Left colon (tissue), 2 donors: Measurements from ENCODE around the gene SLC8A3. TPM values are rescaled to one million over a fixed set of nuclear protein-coding genes. Genes with fewer than 3 reads are reported as not detected.
A peak's percentile ranks its signal among the peaks of the same experiment; 100 is the strongest.

ENCODE experiments used
- ATAC-seq: fragments of 200-7000 bp; cut with Tn5 transposase; one replicate; pipeline ENCODE4 v1.9.1; 2020; ENCODE audit warnings: mild to moderate bottlenecking, moderate library complexity
- DNase-seq, 2 donors: peaks; one replicate each; pipeline ENCODE4 v3.0.0-alpha.2; 2020
- intact Hi-C, 2 donors: fragments of 100-400 bp; cut with DNase I in 1 of 2; cut with micrococcal nuclease in 1 of 2; formaldehyde crosslinking; loops; one replicate each; pipeline versions ENCODE4 v1.11.2 to v1.14.0; 2022; cut with DNase I, micrococcal nuclease
- total RNA-seq, 2 donors: library from RNA; stranded (reverse); fragmentation: NEBNext Ultra II Directional; extraction: Animal tissue kit (Norgen Biotek cat#: 25700); gene quantifications; one replicate each; pipeline ENCODE4 v1.2.1, GENCODE V29; 2021
- donor health status: DM: no; HTN: no; CAD: no.
- donor health status: DM: yes; HTN: yes; CAD: no.

SLC8A3 gene
- total RNA-seq, 2 donors from 2014 or later: 0.46 to 0.59 TPM

DNA sequence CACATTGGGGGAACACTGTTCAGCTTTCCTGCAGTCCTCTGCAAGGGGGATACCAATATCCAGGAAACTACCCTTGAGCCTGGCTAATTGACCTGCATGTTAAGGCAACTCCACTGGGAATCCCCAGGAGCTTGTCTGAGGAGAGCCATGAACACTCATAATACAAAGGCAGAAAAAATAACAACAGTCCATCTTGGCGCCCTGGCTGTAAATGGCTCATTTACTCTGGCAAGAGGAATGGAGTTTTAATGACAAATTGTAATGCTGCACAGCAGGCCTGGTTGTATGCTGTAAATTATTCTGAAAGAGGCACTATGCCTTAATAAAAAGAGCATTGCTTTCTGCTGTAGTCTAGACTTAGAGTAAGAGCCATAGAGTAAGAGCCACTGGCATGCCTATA is 58.3 kb downstream of the SLC8A3 start:
- intact Hi-C loops: no loop called here
- DNase-seq (no peak), ATAC-seq (no peak)

DNA sequence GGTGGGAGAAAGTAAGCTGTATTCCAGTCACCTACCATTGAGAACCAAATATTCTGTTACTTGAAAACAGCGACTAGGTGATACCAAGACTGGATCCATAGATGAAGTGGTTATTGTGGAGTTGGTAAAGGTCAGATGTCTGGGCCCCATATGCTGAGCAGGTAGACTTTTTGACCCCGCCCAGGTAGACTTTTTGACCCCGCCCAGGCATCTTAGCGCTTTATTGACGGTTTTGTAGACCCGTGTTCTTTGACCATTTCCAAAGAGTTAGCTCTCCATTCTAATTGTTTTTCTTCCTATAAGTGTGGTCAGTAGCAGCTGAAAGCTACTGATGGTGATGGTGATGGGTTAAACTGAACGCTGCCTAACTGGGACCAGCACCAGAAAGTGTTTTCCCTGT is 61.6 kb downstream of the SLC8A3 start:
- DNase-seq (no peak), ATAC-seq (no peak)
- intact Hi-C loops: no loop called here

DNA sequence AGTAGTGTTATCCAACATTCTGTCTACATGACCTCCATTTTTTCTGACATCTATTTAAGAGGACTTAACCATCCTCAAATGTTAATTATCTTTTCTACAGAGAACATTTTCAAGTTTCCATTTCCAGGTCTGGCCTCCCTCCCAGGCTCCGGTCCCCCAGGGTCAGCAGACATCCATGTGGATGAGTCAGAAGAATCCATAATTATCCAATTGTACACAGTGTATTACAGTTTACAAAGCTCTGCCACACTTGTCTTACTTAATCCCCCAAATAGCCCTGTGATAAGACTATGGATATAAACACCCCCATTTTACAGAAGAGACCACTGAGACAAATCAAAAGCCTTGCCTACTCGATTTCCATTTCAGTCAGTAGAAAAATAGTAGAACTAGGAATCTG is 65.0 kb downstream of the SLC8A3 start:
- ATAC-seq: no peak
- intact Hi-C loops: no loop called here
- no peak for DNase-seq

DNA sequence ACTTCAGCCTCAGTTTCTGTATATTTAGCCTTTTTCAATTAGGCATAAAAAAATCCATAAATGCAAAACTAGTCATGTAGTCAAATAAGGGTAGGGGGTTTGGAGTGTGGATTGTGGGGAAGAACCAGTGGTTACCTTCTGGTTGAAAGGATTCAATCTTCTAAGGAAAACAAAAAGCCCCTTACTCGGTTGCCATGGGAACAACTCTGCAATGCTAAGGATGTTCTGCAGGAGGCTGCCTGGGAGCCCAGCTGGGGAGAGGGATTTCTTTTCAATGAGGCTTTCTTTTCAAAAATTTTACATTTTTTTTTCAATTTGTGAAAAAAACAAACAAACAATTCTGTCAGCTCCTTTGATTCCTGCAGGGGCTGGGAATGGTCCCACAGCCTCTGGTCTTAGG is 67.2 kb downstream of the SLC8A3 start:
- intact Hi-C loops: no loop called here
- no peak for DNase-seq

DNA sequence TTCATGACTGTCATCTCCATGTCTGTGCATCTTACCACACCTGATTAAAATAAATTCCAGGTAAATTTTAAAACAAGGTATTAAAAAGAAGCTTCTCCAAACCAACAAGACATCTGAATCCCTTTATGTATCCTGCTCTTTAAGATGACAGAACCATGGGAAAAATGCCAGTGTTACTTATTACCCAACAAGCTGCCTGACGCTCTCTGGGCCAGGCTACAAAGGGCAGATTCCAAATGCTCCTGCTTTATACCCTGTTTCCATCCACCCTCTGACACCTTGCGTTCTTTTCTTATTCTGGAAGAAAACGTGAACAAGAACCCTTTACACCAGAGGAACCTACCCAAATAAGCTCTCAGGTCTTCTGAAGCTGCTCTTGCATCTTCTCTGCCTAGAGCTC is 70.7 kb downstream of the SLC8A3 start:
- intact Hi-C loops: no loop called here
- ATAC-seq (no peak), DNase-seq (no peak)

More for the DNA sequence above, 67.2 kb downstream of the SLC8A3 start:
- no peak for ATAC-seq

DNA sequence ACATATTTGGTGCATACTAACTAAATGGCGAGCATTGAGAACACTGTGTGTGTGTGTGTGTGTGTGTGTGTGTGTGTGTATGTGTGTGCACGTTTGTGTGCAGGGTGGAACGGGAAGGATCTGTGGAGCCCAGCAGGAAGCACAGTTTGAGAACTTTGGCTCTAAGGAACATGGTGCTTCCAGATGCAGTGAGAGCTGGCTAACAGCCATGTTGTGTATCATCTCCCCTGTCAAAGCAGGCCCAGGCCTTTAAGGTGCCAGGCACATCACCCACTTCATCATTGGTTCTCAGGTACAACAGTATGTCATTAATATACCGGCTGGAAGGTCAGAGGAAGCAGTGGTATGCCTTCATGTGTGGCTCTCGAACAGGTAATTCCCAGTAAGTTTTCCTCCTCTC is 72.5 kb downstream of the SLC8A3 start:
- no peak for ATAC-seq
- intact Hi-C loops: no loop called here

DNA sequence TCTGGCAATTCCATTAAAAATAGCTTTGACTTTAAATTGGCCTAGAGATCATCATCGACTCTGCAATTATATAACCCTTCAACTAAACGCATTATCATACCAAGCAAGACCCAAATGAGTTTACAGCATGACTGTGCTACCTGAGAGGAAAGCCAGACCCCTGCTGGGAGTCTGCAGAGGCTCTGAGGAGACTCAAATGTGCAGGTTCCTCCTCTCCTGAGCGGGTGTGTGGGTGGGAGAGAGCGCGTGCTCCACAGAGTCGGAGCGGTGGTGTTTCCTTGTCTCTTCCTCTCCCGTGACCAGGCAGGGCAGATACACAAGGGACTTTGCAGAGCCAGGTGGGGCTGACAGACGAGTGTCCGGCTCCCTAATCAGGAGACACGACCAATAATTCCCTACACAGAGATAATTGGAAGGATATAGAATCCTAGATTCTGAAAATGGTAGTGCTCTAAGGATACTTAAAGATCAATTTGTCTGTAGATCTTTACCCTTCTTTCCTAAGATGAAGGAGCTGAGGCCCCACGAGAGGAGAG is 74.1 kb downstream of the SLC8A3 start:
- intact Hi-C loops: no loop called here
- no peak for ATAC-seq
- no peak for DNase-seq

More for the DNA sequence above, 72.5 kb downstream of the SLC8A3 start:
- no peak for DNase-seq

DNA sequence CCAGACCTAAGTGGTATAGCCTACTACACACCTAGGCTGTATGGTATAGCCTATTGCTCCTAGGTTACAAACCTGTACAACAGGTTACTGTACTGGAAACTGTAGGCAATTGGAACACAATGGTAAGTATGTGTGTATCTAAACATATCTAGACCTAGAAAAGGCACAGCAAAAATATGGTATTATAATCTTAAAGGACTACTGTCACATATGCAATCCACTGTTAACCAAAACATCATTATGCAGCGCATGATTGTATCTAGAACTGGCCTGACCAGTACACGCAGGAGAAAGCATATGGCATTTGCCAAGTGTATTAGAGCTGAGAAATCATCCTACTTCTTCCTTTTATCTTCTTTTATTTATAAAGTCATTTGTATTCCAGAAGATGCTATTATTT is 75.5 kb downstream of the SLC8A3 start:
- intact Hi-C loops: no loop called here
- ATAC-seq: no peak

DNA sequence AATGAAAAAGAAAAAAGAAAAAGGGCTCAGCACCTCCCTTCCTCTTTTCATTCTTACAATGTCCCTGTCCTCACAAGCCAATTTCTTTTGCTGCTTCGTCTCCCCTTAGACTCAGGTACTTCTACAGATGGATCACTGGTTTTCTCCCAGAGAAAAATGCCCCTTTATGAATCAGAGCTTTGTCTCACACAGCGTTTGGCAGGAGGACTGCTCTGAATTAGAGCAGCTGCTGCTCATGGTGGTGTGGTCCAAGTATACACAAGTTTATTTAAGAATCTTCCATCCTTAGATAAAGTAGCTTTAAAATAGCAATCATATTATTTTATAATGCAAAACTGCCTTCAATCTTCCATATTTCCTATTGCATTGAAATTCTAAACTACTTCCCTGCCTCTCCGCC is 80.3 kb downstream of the SLC8A3 start:
- no peak for DNase-seq
- intact Hi-C loops: no loop called here
- ATAC-seq: no peak

More for the DNA sequence above, 75.5 kb downstream of the SLC8A3 start:
- DNase-seq: no peak

DNA sequence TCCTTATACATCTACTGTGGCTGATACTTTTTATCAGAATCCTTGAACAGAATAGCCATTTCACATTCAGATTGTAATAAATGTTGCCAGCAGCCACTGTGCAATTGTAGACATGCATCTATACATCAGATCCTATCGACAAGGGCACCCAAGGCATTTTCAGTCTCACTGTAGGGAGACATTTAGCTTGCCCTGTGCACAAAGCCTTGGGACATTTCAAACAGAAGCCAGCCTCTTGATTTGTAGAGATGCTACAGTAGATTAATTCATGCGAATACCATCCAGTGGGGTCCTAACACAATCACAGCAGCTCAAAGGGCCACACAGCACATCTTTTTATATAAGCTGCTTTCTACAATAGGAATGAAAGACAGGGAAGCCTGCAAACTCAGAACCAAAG is 81.4 kb downstream of the SLC8A3 start:
- ATAC-seq (no peak), DNase-seq (no peak)
- intact Hi-C loops: no loop called here

DNA sequence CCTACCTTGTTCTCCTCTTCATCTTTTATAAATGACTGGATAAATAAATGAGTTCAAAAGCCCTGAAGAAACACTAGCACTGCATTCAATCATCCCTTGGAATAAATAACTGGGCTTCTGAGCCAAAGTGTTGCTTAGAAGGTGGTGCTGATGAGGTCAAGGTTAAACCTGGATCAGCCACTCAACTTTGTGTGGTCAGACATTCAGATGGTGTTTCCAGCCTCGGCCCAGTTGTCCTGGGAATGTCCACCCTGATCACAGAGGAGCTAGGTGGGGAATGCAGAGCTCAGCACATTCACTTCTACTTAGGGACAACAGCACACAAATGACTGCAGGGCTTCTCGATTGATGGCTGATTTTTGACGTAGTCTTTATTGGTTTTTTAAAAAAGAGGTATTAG is 88.7 kb downstream of the SLC8A3 start:
- intact Hi-C loops: no loop called here
- ATAC-seq (no peak), DNase-seq (no peak)

DNA sequence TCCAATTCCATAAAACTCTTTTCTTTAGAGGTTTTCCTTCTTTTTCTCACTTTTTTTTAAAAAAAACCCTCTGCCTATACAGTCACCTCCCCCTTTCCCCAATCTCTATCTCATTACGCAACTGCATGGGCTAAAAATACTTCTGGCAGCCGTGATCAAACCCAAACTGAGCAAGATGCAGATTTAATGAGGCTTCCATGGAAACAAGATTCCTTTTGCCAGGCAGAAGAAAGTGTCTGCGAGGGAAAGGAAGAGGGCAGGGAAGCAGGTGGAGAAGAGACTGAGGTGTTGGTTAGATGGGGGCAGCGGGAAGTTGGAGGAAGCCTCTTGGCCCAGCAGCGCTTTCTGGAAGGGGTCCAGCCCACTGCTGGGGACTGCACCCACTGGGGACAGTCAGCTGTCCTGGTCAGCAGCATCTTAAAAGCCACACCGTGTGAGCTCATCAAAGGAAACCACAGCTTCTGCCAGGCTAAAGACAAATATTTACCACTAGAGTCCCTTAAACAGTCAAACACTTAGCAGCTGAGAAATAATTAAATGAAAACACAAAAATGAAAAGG is 90.4 kb downstream of the SLC8A3 start:
- no peak for DNase-seq
- intact Hi-C loops: no loop called here
- ATAC-seq: no peak

DNA sequence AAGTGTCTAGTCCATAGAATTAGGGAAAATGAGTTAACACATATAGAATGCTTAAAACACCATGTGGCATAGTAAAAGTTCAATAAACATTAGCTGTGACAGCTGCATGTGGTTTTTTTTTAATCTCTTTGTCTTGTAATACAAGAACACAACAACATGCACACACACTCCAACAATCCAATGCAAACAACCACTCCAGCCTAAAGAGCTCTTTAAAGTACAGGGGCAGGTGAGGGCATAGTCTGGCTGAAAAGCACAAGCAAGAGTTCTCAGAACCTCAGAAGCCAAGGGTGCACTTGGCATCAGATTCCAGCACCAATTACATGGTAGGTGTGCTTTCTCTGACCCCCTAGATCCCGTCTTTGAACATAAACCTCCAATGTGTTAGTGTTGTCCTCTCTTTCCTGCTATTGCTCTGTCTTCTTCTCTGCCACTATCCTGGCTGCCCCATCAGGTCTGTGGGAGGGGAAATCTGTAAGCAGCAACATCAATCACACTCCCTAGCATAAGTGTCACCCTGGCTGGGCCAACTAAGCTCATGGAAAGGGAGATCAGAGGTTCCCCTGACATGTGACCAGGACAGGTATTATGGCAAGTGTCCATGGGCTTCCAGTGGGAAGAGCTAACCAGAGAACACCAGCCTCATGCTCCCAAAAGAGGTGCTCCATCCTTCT is 91.0 kb downstream of the SLC8A3 start:
- no peak for DNase-seq
- intact Hi-C loops: no loop called here
- no peak for ATAC-seq

DNA sequence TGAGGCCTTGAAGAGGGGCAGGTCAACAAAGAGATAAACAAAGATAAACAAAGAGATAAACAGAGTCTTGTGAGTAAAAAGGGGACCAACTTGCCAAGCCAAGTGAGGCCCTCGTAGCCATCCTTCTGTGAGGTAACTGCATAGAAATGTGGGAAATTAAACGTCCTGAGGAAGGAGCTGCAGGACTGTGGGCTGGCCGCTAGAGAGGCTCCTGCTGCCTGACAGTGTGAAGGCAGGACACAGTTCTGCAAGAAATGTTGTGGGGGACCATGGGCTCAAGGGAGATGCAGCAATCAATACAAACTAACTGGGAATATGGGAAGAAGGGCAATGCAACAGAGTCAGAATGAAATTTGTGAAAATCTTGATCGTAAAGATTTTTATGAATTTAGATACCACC is 91.9 kb downstream of the SLC8A3 start:
- DNase-seq: no peak
- intact Hi-C loops: no loop called here
- ATAC-seq: no peak

DNA sequence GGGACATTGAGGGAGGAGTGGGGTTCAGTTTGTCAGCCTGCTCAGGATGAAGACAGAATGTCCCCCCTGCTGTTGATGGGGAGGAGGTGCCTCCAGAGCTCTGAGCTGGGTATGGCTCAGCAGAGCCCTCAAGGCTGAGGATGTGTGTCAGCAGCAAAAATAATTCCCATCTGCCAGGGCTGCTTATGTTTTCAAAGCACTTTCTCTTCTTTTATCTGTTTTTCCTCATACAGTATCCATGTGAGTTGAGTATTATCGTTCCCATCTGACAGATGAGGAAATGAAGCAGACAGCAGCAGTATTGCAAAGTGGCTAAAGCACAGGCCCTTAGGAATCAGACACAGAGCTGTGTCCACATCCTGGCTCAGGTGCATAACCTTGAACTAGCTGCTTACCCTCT is 94.1 kb downstream of the SLC8A3 start:
- intact Hi-C loops: no loop called here
- ATAC-seq: no peak
- no peak for DNase-seq

DNA sequence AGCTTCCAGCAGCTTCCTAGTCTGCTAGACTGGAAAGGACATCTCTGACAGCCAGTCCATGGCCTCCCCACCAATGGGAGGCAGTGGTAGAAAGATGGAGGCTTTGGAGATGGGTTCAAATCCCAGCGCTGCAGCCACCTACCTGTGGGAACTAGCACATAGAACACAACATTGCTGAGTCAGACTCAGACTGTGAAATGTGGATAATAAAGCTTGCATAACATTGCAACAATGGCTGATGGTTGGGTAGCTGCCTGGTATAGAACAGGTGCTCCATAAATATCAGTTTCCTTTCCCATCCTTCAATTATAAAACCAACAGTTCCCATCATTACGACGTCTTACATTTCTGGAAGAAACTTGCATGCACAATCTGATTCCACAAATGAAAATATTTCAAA is 94.6 kb downstream of the SLC8A3 start:
- DNase-seq (no peak), ATAC-seq (no peak)
- intact Hi-C loops: no loop called here

DNA sequence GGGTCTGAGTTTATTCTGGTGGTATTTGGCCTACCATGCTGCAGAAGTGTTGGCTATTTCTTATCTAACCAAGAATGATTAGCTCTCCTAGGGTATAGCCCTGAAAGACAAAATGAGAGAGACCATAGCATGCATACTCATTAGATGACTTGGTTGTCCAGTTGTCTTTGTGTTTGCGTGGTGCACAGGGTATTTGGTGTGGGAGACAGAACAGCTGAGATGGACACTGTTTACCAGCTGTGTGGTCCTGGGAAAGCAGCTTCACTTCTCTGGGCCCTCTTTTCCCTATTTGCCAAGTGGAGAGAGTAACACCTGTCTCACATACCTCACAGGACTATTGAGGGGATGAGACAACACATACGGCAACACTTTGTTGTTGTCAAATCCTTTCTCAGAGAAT is 95.6 kb downstream of the SLC8A3 start:
- ATAC-seq (no peak), DNase-seq (no peak)
- intact Hi-C loops: no loop called here

DNA sequence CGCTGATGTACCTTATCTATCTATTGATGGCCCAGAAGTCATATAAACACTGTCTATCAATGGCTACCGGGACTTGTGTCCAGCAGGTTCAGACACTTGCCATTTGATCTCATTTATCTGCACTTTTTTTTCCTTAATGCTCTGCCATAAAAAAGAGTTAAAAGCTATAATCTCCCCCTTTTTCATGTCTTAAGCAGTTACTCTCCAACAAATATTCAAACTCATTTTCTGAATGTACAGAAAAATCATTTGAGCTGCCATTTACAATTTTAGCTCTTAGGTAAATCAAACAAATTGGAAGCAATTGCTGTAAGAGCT is 101.4 kb downstream of the SLC8A3 start:
- ATAC-seq: no peak
- intact Hi-C loops: loop anchor here in 1 of 2 donors (10.0 kb wide), 1 partner anchor 227 kb away; no protein-coding TSS in a partner anchor
- no peak for DNase-seq

DNA sequence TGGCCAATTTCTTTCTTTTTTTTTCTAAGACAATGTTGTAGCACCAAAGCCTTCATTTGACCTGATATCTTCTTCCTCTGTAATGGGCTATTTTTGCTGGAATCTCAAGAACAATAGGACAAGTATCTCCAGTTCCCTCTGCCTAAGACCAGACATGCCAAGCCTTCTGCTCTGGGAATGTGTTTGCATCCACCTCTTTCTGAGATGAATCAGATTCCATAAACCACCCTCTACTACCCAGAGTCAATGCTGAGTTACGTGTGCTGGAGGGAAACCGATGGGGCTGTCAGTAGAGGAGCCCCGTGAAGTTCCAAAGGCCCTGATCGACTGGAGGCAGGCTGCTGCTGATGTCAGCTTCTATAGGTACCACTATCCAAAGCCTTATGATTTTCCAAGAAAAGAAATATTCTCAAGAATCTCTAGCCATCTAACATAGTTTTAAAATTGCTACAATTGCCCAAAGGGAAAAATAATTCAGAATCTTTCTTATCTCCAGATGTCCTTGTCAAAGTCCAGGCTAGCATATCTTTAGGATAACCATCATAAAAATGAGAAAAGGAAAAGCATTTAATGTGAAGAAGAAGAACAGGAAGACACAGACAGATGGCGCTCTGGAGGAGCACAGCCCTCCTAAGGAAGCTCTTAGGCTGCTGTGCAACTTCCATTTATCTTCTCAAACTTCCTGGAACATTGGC is 101.9 kb downstream of the SLC8A3 start:
- ATAC-seq (peak; percentile 78), DNase-seq (peak in 1 of 2 donors; percentile 46)
- intact Hi-C loops: loop anchor here in 1 of 2 donors (10.0 kb wide), 1 partner anchor 228 kb away; no protein-coding TSS in a partner anchor

DNA sequence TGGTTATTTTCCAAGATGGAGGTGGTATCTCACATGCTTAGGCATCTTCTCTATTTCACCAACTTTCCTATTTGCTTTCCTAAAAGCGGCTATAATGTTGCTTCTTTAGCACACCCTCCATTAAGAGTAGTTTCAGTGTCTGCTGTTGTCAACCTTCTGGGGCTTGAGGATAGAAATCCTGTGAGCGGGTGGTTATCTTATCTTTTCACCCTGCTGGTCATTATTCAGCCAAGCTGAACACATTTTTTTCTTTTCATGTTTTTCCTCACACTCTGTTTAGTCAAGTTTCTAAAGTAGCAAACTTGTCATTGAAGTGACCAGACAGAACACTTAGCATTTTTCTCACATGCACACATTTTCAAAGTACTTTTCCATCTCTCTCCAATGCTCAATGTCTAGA is 104.5 kb downstream of the SLC8A3 start:
- intact Hi-C loops: loop anchor here in 1 of 2 donors (10.0 kb wide), 1 partner anchor 231 kb away; no protein-coding TSS in a partner anchor
- ATAC-seq (no peak), DNase-seq (no peak)
